GM11168 (cell line): Measurements from ENCODE around the gene RNF34.
"Not testable (repeated sequence)": the region's sequence is repeated elsewhere in the genome, so short reads cannot be mapped to it uniquely, and the experiment has no call there.

ENCODE experiments used
- in situ Hi-C: fragments of 300-500 bp; cut with MboI; formaldehyde crosslinking; loops from one replicate; pipeline ENCODE4 v1.12.0; 2022; ENCODE audit warnings: low sequenced_read_pairs; ENCODE audit not compliant: unreplicated experiment

Gene RNF34

GRCh38 chr12:121399391-121400331 is at the start of gene RNF34:
Gene RNF34, plus strand, starts transcription at chr12:121400118. Its CDS starts 95 bp downstream, at chr12:121400213.
- in situ Hi-C loops, result no loop called here

- in situ Hi-C loops, result no loop called here
Observed at GRCh38 chr12:121351820-121352681, 47.9 kb upstream of the RNF34 start, which contains the start of gene ANAPC5. Gene ANAPC5, minus strand, starts transcription at chr12:121352411. Its CDS starts 71 bp downstream, at chr12:121352340.

GRCh38 chr12:121352682-121353018 is 47.3 kb upstream of the RNF34 start:
- in situ Hi-C loops, result no loop called here

DNA sequence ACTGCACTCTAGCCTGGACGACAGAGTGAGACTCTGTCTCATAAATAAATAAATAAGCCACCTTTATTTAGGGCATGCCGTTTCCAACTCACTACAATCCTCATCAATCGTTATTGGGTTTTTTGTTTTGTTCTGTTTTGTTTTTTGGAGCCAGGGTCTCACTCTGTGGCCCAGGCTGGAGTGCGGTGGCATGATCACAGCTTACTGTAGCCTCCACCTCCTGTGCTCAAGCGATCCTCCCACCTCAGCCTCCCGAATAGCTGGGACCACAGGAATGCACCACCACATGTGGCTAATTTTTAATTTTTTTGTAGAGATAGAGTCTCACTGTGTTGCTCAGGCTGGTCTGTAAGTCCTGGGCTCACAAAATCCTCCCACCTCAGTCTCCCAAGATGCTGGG is 44.1 kb upstream of the RNF34 start:
- in situ Hi-C loops, result no loop called here

DNA sequence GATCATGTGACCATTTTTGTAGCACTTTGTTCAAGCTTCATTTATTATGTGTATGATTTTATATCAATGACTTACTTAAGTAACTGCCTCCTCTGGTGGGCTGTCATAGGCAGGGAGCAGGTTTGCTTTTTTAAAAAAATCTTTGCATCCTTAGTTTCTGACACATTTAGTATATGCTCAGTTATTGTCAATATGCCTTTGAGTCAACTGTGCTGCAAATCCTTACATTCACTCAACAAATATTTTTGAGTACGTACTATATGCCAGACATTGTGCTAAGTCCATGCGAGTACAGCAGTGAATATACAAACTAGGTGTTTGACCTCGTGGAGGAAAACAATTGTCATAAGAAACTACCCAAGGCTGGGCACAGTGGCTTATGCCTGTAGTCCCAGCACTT is 43.3 kb upstream of the RNF34 start:
- in situ Hi-C loops, result no loop called here

DNA sequence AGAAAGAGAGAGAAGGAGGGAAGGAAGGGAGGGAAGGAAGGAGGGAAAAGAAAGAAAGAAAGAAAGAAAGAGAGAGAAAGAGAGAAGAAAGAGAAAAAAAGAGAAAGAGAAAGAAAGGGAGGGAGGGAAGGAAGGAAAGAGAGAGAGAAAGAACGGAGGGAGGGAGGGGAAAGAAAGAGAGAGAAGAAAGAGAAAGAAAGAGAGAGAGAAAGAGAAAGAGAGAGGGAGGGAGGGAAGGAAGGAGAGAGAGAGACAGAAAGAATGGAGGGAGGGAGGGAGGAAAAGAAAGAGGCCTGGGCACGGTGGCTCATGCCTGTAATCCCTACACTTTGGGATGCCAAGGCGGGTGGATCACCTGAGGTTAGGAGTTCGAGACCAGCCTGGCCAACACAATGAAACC is 42.6 kb upstream of the RNF34 start:
- in situ Hi-C loops, result no loop called here

GRCh38 chr12:121358073-121358472 is 41.8 kb upstream of the RNF34 start:
- in situ Hi-C loops, result no loop called here

DNA sequence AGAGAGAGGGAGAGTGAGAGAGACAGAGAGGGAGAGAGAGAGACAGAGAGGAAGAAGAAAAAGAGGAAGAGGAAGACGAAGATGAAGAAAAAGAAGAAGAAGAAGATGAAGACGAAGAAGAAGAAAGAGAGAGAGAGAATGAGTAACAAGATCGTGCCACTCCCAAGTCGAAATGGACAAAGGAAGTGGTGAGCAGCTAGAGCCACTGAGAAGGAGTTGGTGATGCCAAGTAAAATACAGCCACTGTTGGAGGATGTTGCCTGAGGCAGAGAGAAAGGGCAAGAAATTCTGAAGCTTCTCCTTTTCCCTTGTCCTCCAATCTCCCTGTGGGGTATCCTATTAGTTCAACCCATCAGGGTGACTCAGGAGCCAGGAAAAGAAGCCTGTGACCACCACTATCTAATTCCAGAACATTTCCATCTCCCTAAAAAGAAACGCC is 35.2 kb upstream of the RNF34 start:
- in situ Hi-C loops, result no loop called here

DNA sequence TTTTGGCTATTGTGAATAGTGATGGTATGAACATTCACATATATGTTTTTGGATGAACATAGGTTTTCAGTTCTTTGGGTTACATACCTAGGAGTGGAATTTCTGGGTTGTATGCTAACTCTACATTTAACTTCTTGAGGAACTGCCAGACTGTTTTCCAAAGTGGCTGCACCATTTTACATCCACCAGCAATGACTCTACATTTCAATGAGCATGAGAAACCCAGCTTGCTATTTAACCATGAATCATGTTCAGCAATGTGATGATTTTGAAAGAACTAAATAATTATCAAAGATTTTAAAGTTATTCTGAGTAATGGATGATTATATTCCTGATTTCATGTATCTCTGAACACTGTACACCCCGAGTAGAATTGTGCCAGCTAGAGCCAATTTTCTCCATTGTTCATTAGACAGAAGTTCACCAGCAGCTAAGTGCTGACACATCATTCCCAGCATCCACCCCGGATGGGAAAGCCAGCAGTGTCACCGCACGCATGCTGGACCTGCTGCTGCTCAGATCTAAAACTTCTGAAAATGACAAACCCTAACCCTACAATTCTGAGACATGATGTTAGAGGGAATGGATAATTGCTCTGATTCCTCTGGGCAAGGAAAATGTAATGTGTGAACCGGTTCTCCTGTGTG is 34.4 kb upstream of the RNF34 start:
- in situ Hi-C loops, result no loop called here

DNA sequence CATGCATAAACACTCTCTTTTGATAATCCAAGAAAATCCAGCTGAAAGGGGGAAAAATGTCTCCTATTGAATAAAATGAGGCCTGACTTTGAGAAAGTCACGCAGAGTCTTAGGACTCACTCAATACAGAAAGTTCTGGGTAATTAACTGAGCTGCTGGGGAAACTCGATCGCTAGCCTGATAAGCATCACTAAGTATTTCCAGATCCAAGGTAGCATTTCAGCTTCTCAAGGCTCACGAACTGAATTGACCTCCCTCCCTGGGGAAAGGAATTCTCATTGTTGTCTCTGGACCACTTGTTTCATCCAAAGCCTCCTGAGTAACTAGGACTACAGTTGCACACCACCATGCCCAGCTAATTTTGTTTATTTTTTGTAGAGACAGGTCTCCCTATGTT is 33.9 kb upstream of the RNF34 start:
- in situ Hi-C loops, result no loop called here

GRCh38 chr12:121371404-121371803 is 28.5 kb upstream of the RNF34 start:
- in situ Hi-C loops, result no loop called here

GRCh38 chr12:121373755-121374154 is 26.2 kb upstream of the RNF34 start:
- in situ Hi-C loops, result no loop called here

GRCh38 chr12:121374336-121374735 is 25.6 kb upstream of the RNF34 start:
- in situ Hi-C loops, result not testable (repeated sequence)

- in situ Hi-C loops, result not testable (repeated sequence)
Observed at GRCh38 chr12:121374945-121375584, 24.9 kb upstream of the RNF34 start.

DNA sequence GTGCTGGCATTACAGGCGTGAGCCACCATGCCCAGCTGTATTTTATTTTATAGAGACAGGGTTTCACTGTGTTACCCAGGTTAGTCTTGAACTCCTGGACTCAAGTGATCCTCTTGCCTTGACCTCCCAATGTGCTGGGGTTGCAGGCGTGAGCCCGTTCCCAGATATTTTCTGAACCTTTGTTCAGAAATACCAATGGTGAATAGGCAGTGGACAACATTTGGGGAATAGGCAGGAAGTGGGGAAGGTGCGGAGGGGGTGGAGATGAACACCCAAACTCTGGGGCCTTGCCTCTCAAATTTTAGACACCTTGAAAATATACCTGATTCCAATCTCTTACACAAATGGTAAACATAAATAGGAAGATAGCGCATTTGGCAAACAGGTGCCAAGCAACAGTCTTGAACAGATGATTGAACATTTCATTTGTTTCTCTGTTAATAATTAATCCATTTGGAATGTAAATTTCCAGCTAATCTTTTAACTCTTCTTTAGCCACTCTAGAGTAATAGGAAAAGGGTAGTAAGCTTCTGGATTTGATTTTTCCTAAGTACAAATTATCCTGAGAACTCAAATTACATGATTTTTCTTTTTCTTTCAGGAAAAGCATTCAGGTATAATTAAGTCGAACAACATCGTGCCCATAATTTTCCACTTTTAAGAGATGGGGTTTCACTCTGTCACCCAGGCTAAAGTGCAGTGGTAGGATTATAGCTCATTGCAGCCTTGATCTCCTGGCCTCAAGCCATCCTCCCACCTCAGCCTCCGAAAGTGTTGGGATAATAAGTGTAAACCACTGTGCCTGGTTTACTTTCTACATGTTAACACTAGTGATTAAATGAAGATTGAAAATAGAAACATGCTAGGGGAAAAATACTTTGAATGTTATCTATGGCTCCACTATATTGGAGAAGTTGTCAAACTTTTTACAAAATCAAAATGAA is 22.9 kb upstream of the RNF34 start:
- in situ Hi-C loops, result no loop called here

DNA sequence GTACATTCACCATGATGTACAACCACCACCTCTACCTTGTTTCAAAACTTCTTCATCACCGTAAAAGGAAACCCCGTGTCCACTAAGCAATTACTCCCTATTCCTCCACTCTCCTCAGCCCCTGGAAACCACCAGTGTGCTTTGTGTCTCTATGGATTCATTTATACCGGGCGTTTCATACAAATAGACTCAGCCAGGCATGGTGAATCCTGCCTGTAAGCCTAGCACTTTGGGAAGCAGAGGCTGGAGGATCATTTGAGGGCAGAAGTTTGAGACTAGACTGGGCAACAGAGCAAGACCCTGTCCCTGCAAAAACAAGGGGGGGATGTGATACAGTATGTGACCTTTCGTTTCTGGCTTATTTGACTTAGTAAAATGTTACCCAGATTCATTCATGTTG is 21.2 kb upstream of the RNF34 start:
- in situ Hi-C loops, result no loop called here

DNA sequence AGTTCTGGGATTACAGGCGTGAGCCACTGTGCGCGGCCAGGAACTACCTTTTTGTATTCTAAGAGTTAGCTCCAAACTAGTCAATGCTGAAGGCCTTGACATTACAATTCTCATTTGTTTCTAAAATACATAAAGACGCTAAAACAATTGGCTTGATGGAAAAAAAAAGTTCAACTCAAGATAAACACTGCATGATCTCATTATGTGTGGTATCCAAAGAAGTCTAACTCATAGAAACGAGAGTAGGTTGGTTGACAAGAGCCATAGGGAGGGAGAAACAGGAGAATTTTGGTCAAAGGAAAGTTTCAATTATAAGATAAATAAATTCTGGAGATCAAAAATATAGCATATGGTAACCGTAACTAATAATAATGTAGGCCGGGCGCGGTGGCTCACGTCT is 20.0 kb upstream of the RNF34 start:
- in situ Hi-C loops, result no loop called here

DNA sequence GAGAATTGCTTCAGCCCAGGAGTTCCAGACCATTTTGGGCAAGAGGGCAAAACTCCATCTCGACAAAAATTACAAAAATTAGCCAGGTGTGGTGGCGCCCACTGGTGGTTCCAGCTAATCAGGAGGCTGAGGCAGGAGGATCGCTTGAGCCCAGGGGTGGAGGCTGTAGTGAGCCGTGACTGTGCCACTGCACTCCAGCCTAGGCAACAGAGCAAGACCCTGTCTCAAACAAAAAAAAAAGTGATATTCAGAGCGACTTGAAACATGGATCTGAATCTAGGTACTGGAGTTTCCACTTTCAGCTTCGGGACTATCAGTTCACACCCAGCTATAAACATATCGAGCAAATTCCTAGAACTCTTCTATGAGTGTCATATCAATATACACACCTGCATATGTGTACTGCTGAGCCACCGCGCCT is 16.3 kb upstream of the RNF34 start:
- in situ Hi-C loops, result no loop called here

GRCh38 chr12:121384891-121385290 is 15.0 kb upstream of the RNF34 start:
- in situ Hi-C loops, result not testable (repeated sequence)
